Activated CD8-positive, alpha-beta T cell treated with anti-CD3 and anti-CD28 coated beads, Interleukin-2, amount 10 ng/mL, durations not matched to agents 7 days and 5 days (primary cell): ENCODE measurements around the gene HSPA2. TPM values are rescaled to one million over a fixed set of nuclear protein-coding genes. Genes with fewer than 3 reads are reported as not detected.
"Not testable (repeated sequence)": the region's sequence is repeated elsewhere in the genome, so short reads cannot be mapped to it uniquely, and the experiment has no call there.

Experiments used
- ATAC-seq: fragments of 150-1000 bp; cut with Tn5 transposase; one replicate; pipeline ENCODE4 v1.10.0; 2021; ENCODE audit warnings: moderate library complexity
- CTCF ChIA-PET: fragments of 350-600 bp; sonication (Branson Sonifier 250); formaldehyde crosslinking; loops from one replicate; lab custom pipeline; 2021; ENCODE audit warnings: antibody characterized with exemption; lab: Charles Lee
- POLR2A ChIA-PET: fragments of 350-600 bp; sonication (Branson Sonifier 250); formaldehyde crosslinking; loops from one replicate; lab custom pipeline; 2021; ENCODE audit warnings: antibody characterized with exemption; lab: Charles Lee
- DNase-seq: peaks from one replicate; pipeline ENCODE4 v3.0.0-alpha.2; 2020
- H3K27ac Mint-ChIP-seq: one replicate; pipeline ENCODE4 v1.8.0; 2021; ENCODE audit warnings: mild to moderate bottlenecking, mixed read lengths
- H3K27me3 Mint-ChIP-seq: one replicate; pipeline ENCODE4 v1.8.0; 2021; ENCODE audit warnings: low read depth, mixed read lengths
- H3K36me3 Mint-ChIP-seq: one replicate; pipeline ENCODE4 v1.8.0; 2021; ENCODE audit warnings: low read depth, mixed read lengths
- H3K4me1 Mint-ChIP-seq: one replicate; pipeline ENCODE4 v1.8.0; 2021; ENCODE audit warnings: low read depth, mixed read lengths
- H3K4me3 Mint-ChIP-seq: one replicate; pipeline ENCODE4 v1.8.0; 2021; ENCODE audit warnings: mild to moderate bottlenecking, mixed read lengths
- H3K9me3 Mint-ChIP-seq: one replicate; pipeline ENCODE4 v1.8.0; 2022; ENCODE audit warnings: mixed read lengths; ENCODE audit not compliant: insufficient read depth
- total RNA-seq, 2 experiments: library from RNA; stranded (reverse); gene quantifications; one replicate each; pipeline ENCODE4 v1.2.3, GENCODE V29; 2021

The HSPA2 gene
- total RNA-seq, 2 experiments from 2014 or later, result 1.7 to 2.2 TPM

GRCh38 chr14:64541972-64542835 is 1.7 kb downstream of the HSPA2 start:
- Mint-ChIP-seq H3K4me3 (peak overlapping the region; percentile 89), H3K36me3 (peaks cover 21% of the 10 kb centered on the region), H3K27me3 (peaks cover 41% of the 10 kb centered on the region), H3K9me3 (no peaks in the 10 kb centered on the region), H3K27ac (no peak overlapping the region), H3K4me1 (peaks cover 33% of the 10 kb centered on the region)
- ChIA-PET CTCF (interaction anchor here (1.2 to 3.9 kb wide), 4 partner anchors 12 to 94 kb away, joined by 3 to 21 read pairs (median 6); no protein-coding TSS in a partner anchor), POLR2A (interaction anchor here (0.8 to 3.1 kb wide), 2 partner anchors 10 to 38 kb away, joined by 3 to 16 read pairs; partner anchors contain the start of genes ZBTB1 and ZBTB25)
- ATAC-seq (no peak), DNase-seq (peak; percentile 28)

GRCh38 chr14:64542836-64543201 is 2.3 kb downstream of the HSPA2 start:
- Mint-ChIP-seq H3K4me3 (peak overlapping the region; percentile 89), H3K4me1 (peaks cover 33% of the 10 kb centered on the region), H3K27me3 (peaks cover 41% of the 10 kb centered on the region), H3K36me3 (peaks cover 21% of the 10 kb centered on the region), H3K9me3 (no peaks in the 10 kb centered on the region), H3K27ac (no peak overlapping the region)
- POLR2A ChIA-PET, result no interaction called here
- no peak for DNase-seq
- CTCF ChIA-PET, result interaction anchor here (1.4 to 2.1 kb wide), 2 partner anchors 11 to 93 kb away, joined by 5 to 6 read pairs; no protein-coding TSS in a partner anchor
- ATAC-seq, result no peak

- no peak for ATAC-seq
- no peaks in the 10 kb centered on the region for H3K9me3 Mint-ChIP-seq
- POLR2A ChIA-PET, result no interaction called here
- CTCF ChIA-PET, result interaction anchor here (0.7 to 1.3 kb wide), 2 partner anchors 9 to 366 kb away, joined by 3 read pairs; no protein-coding TSS in a partner anchor
- H3K4me3 Mint-ChIP-seq, result no peak overlapping the region
- H3K27me3 Mint-ChIP-seq, result peaks cover 50% of the 10 kb centered on the region
- peaks cover 36% of the 10 kb centered on the region for H3K4me1 Mint-ChIP-seq
- no peak for DNase-seq
- no peak overlapping the region for H3K27ac Mint-ChIP-seq
- H3K36me3 Mint-ChIP-seq, result peaks cover 21% of the 10 kb centered on the region
Observed at GRCh38 chr14:64544607-64545312, 4.2 kb downstream of the HSPA2 start.

GRCh38 chr14:64549016-64549415 is 8.5 kb downstream of the HSPA2 start:
- no peak overlapping the region for H3K27ac Mint-ChIP-seq
- H3K4me1 Mint-ChIP-seq, result peaks cover 14% of the 10 kb centered on the region
- peaks cover 44% of the 10 kb centered on the region for H3K27me3 Mint-ChIP-seq
- DNase-seq (no peak), ATAC-seq (no peak)
- H3K9me3 Mint-ChIP-seq, result no peaks in the 10 kb centered on the region
- H3K36me3 Mint-ChIP-seq, result no peaks in the 10 kb centered on the region
- CTCF ChIA-PET, result no interaction called here
- POLR2A ChIA-PET, result no interaction called here
- H3K4me3 Mint-ChIP-seq, result peak overlapping the region; percentile 41

- H3K4me1 Mint-ChIP-seq, result peaks cover 14% of the 10 kb centered on the region
- POLR2A ChIA-PET, result no interaction called here
- peak within 1 kb of the TSS; percentile 45 for H3K27ac Mint-ChIP-seq
- DNase-seq (peak; percentile 55), ATAC-seq (peak; percentile 97)
- H3K36me3 Mint-ChIP-seq, result no peaks in the 10 kb centered on the region
- CTCF ChIA-PET, result interaction anchor here (1.2 to 1.5 kb wide), 3 partner anchors 87 to 342 kb away, joined by 3 to 4 read pairs (median 3); no protein-coding TSS in a partner anchor
- no peaks in the 10 kb centered on the region for H3K9me3 Mint-ChIP-seq
- peaks cover 40% of the 10 kb centered on the region for H3K27me3 Mint-ChIP-seq
- peak within 1 kb of the TSS; percentile 48 for H3K4me3 Mint-ChIP-seq
Observed at GRCh38 chr14:64549791-64550620, 9.5 kb downstream of the HSPA2 start, which contains the start of gene PPP1R36. Gene PPP1R36 (plus strand): TSS chr14:64549961. CDS start chr14:64549998, 37 bp downstream.

GRCh38 chr14:64550621-64551333 is 10.2 kb downstream of the HSPA2 start:
- Mint-ChIP-seq H3K27me3 (peaks cover 46% of the 10 kb centered on the region), H3K27ac (peak overlapping the region; percentile 45), H3K9me3 (no peaks in the 10 kb centered on the region), H3K36me3 (no peaks in the 10 kb centered on the region), H3K4me1 (peaks cover 14% of the 10 kb centered on the region), H3K4me3 (peak overlapping the region; percentile 48)
- ChIA-PET CTCF (interaction anchor here (1.2 to 1.5 kb wide), 3 partner anchors 86 to 341 kb away, joined by 3 to 4 read pairs (median 3); no protein-coding TSS in a partner anchor), POLR2A (interaction anchor here (1.2 kb wide), 1 partner anchor 11 kb away, joined by 4 read pairs; the partner anchor contains the start of gene HSPA2)
- ATAC-seq, result no peak
- no peak for DNase-seq

- no peak overlapping the region for H3K4me3 Mint-ChIP-seq
- H3K4me1 Mint-ChIP-seq, result peaks cover 8% of the 10 kb centered on the region
- DNase-seq, result no peak
- peaks cover 37% of the 10 kb centered on the region for H3K27me3 Mint-ChIP-seq
- H3K27ac Mint-ChIP-seq, result no peak overlapping the region
- CTCF ChIA-PET, result interaction anchor here (1.4 to 2.1 kb wide), 3 partner anchors 12 to 44 kb away, joined by 3 to 7 read pairs (median 5); partner anchors contain the start of gene HSPA2
- no peaks in the 10 kb centered on the region for H3K9me3 Mint-ChIP-seq
- H3K36me3 Mint-ChIP-seq, result no peaks in the 10 kb centered on the region
- POLR2A ChIA-PET, result no interaction called here
- ATAC-seq, result no peak
Observed at GRCh38 chr14:64554556-64554955, 14.0 kb downstream of the HSPA2 start.

- Mint-ChIP-seq H3K4me1 (peaks cover 13% of the 10 kb centered on the region), H3K27me3 (peaks cover 24% of the 10 kb centered on the region), H3K36me3 (no peaks in the 10 kb centered on the region), H3K4me3 (no peak overlapping the region), H3K27ac (no peak overlapping the region), H3K9me3 (no peaks in the 10 kb centered on the region)
- POLR2A ChIA-PET, result interaction anchor here (0.6 kb wide), 1 partner anchor 67 kb away, joined by 3 read pairs; no protein-coding TSS in a partner anchor
- ATAC-seq (no peak), DNase-seq (no peak)
- CTCF ChIA-PET, result no interaction called here
Observed at GRCh38 chr14:64556526-64556925, 16.0 kb downstream of the HSPA2 start.

- peaks cover 14% of the 10 kb centered on the region for H3K27me3 Mint-ChIP-seq
- H3K4me3 Mint-ChIP-seq, DNase-seq, H3K9me3 Mint-ChIP-seq, ATAC-seq, CTCF ChIA-PET, H3K36me3 Mint-ChIP-seq, H3K27ac Mint-ChIP-seq, POLR2A ChIA-PET: not testable (repeated sequence)
- H3K4me1 Mint-ChIP-seq, result peaks cover 16% of the 10 kb centered on the region
Observed at GRCh38 chr14:64558216-64558615, 17.7 kb downstream of the HSPA2 start.

- ATAC-seq (no peak), DNase-seq (no peak)
- peaks cover 16% of the 10 kb centered on the region for H3K4me1 Mint-ChIP-seq
- H3K27me3 Mint-ChIP-seq, result peaks cover 13% of the 10 kb centered on the region
- H3K4me3 Mint-ChIP-seq, result no peak overlapping the region
- ChIA-PET POLR2A (no interaction called here), CTCF (interaction anchor here (1.2 kb wide), 1 partner anchor 319 kb away, joined by 3 read pairs; no protein-coding TSS in a partner anchor)
- no peaks in the 10 kb centered on the region for H3K36me3 Mint-ChIP-seq
- no peak overlapping the region for H3K27ac Mint-ChIP-seq
- no peaks in the 10 kb centered on the region for H3K9me3 Mint-ChIP-seq
Observed at GRCh38 chr14:64561631-64562030, 21.1 kb downstream of the HSPA2 start.
